Common myeloid progenitor, CD34-positive (primary cell): Measurements from ENCODE around the gene WDR1.

Experiments used
- CTCF ChIA-PET: fragments of 350-600 bp; sonication (Branson Sonifier 250); formaldehyde crosslinking; loops from one replicate; lab custom pipeline; 2021; ENCODE audit warnings: antibody characterized with exemption; lab: Charles Lee
- POLR2A ChIA-PET: fragments of 350-600 bp; sonication (Branson Sonifier 250); formaldehyde crosslinking; loops from one replicate; lab custom pipeline; 2021; ENCODE audit warnings: antibody characterized with exemption; lab: Charles Lee
- DNase-seq, 3 donors: peaks; one replicate each; pipeline versions ENCODE4 v3.0.0 to v3.0.0-alpha.2; 2013
- H3K27ac ChIP-seq, 2 experiments: 1 replicate in 1 of 2; 2 replicates in 1 of 2; pipeline ENCODE4 v1.7.0; 2013; ENCODE audit warnings: inconsistent platforms in 2 of 2, low read length in 2 of 2, mild to moderate bottlenecking in 2 of 2, low read depth in 1 of 2, moderate library complexity in 1 of 2; ENCODE audit not compliant: severe bottlenecking in 2 of 2, insufficient read depth in 1 of 2, poor library complexity in 1 of 2
- H3K27me3 ChIP-seq, 5 experiments: replicated peaks in 2 of 5; 1 replicate in 3 of 5; 2 replicates in 2 of 5; pipeline versions ENCODE4 v1.6.1 to v1.7.0; 2013; ENCODE audit warnings: low read length in 4 of 5, mild to moderate bottlenecking in 2 of 5, moderate library complexity in 2 of 5, inconsistent platforms in 1 of 5; ENCODE audit not compliant: insufficient read depth in 5 of 5, control insufficient read depth in 4 of 5
- H3K36me3 ChIP-seq, 4 experiments: 1 replicate in 2 of 4; 2 replicates in 2 of 4; pipeline versions ENCODE4 v1.6.1 to v1.7.0; 2013; ENCODE audit warnings: low read length in 3 of 4, control low read depth in 1 of 4, mild to moderate bottlenecking in 1 of 4; ENCODE audit not compliant: control insufficient read depth in 4 of 4, insufficient read depth in 4 of 4
- H3K4me1 ChIP-seq, 4 experiments: 1 replicate in 3 of 4; 2 replicates in 1 of 4; pipeline versions ENCODE4 v1.6.1 to v1.7.1; 2013; ENCODE audit warnings: low read length in 3 of 4, mild to moderate bottlenecking in 3 of 4, control low read depth in 1 of 4, inconsistent platforms in 1 of 4, moderate library complexity in 1 of 4; ENCODE audit not compliant: control insufficient read depth in 4 of 4, insufficient read depth in 4 of 4; ENCODE audit errors: control extremely low read depth in 1 of 4
- H3K4me3 ChIP-seq, 7 experiments: 1 replicate in 4 of 7; 2 replicates in 3 of 7; pipeline versions ENCODE4 v1.5.1 to v1.7.0; 2013; ENCODE audit warnings: mild to moderate bottlenecking in 7 of 7, low read length in 6 of 7, moderate library complexity in 6 of 7, inconsistent platforms in 2 of 7, low read depth in 2 of 7, control low read depth in 1 of 7; ENCODE audit not compliant: insufficient read depth in 4 of 7, control insufficient read depth in 1 of 7; ENCODE audit errors: extremely low read depth in 1 of 7
- H3K9me3 ChIP-seq, 5 experiments: 1 replicate in 4 of 5; 2 replicates in 1 of 5; pipeline versions ENCODE4 v1.6.1 to v1.7.1; 2013; ENCODE audit warnings: low read length in 4 of 5, mild to moderate bottlenecking in 2 of 5, inconsistent platforms in 1 of 5, low read depth in 1 of 5, moderate library complexity in 1 of 5; ENCODE audit not compliant: control insufficient read depth in 4 of 5, insufficient read depth in 2 of 5; ENCODE audit errors: control extremely low read depth in 1 of 5
- WGBS: methylation state at CpG from one replicate; pipeline ENCODE4 v1.1.5; 2013; ENCODE audit not compliant: insufficient coverage; 5-methylcytosine and 5-hydroxymethylcytosine counted together

The WDR1 gene

GRCh38 chr4:10072420-10073017 lies 44.1 kb downstream of the WDR1 start:
- Histone ChIP-seq H3K27ac (no peak overlapping the region), H3K36me3 (peaks cover 18 to 57% (median 42%) of the 10 kb centered on the region in 4 experiments), H3K9me3 (no peaks in the 10 kb centered on the region), H3K4me1 (no peaks in the 10 kb centered on the region), H3K4me3 (no peak overlapping the region), H3K27me3 (no peaks in the 10 kb centered on the region)
- ChIA-PET POLR2A (interaction anchor here (0.6 kb wide), 1 partner anchor 51 kb away, joined by 3 read pairs; the partner anchor contains the start of gene SLC2A9), CTCF (interaction anchor here (0.8 to 1.5 kb wide), 7 partner anchors 8 to 58 kb away, joined by 3 to 6 read pairs (median 4); no protein-coding TSS in a partner anchor)
- no peak for DNase-seq
- WGBS: 86% methylated on average over 7 of the region's 7 CpGs

DNA sequence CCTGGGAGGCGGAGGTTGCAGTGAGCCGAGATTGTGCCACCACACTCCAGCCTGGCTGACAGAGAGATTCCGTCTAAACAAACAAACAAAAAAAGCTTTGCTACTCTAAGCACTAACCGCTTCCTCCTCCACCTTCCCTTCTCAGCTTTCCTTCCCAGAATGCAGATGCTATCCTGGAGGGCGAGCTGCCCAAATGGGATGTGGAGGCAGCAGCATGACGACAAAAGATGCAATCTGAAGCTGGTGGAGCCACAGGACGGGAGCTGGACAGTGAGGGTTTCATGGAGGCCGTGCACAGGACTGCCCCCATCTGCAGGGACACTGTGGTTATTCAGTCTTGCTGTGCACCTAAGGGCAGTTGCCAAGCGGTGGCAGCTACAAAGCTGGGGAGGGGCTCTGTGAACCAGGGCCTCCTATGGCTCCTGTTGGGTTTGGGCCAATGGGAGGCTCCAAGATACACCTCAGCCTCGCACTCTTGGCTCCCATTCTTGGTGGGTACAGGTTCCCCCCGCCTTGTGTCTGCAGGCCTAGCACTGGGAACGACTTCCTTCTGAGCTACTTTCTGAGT lies 47.4 kb downstream of the WDR1 start:
- H3K4me1 ChIP-seq: no peaks in the 10 kb centered on the region
- ChIA-PET POLR2A (no interaction called here), CTCF (interaction anchor here (0.8 to 1.7 kb wide), 3 partner anchors 40 to 53 kb away, joined by 3 to 5 read pairs (median 4); no protein-coding TSS in a partner anchor)
- no peaks in the 10 kb centered on the region for H3K27me3 ChIP-seq
- no peaks in the 10 kb centered on the region for H3K9me3 ChIP-seq
- DNase-seq: no peak
- no peak overlapping the region for H3K4me3 ChIP-seq
- H3K27ac ChIP-seq: no peak overlapping the region
- peaks cover 5 to 24% (median 20%) of the 10 kb centered on the region in 4 experiments for H3K36me3 ChIP-seq
- over 99% methylated on average over 11 of the region's 12 CpGs for WGBS

GRCh38 chr4:10066670-10067651 lies 49.6 kb downstream of the WDR1 start:
- Histone ChIP-seq H3K36me3 (peaks cover 0 to 9% (median 6%) of the 10 kb centered on the region in 4 experiments), H3K27ac (no peak overlapping the region), H3K4me3 (no peak overlapping the region), H3K9me3 (no peaks in the 10 kb centered on the region), H3K27me3 (no peaks in the 10 kb centered on the region), H3K4me1 (peaks cover 0 to 6% (median 2%) of the 10 kb centered on the region in 4 experiments)
- ChIA-PET CTCF (interaction anchor here (0.9 to 2.0 kb wide), 7 partner anchors 11 to 303 kb away, joined by 3 to 6 read pairs (median 4); no protein-coding TSS in a partner anchor), POLR2A (no interaction called here)
- WGBS: 97% methylated on average over 15 of the region's 15 CpGs
- DNase-seq: no peak

GRCh38 chr4:10066206-10066605 lies 50.4 kb downstream of the WDR1 start:
- ChIA-PET CTCF (interaction anchor here (0.9 to 2.0 kb wide), 5 partner anchors 12 to 302 kb away, joined by 3 to 6 read pairs (median 4); no protein-coding TSS in a partner anchor), POLR2A (no interaction called here)
- Histone ChIP-seq H3K27ac (no peak overlapping the region), H3K4me1 (peaks cover 0 to 6% (median 2%) of the 10 kb centered on the region in 4 experiments), H3K4me3 (no peak overlapping the region), H3K9me3 (no peaks in the 10 kb centered on the region), H3K27me3 (no peaks in the 10 kb centered on the region), H3K36me3 (peaks cover 0 to 9% (median 6%) of the 10 kb centered on the region in 4 experiments)
- WGBS: 100% methylated on average over 1 of the region's 2 CpGs
- DNase-seq: no peak

DNA sequence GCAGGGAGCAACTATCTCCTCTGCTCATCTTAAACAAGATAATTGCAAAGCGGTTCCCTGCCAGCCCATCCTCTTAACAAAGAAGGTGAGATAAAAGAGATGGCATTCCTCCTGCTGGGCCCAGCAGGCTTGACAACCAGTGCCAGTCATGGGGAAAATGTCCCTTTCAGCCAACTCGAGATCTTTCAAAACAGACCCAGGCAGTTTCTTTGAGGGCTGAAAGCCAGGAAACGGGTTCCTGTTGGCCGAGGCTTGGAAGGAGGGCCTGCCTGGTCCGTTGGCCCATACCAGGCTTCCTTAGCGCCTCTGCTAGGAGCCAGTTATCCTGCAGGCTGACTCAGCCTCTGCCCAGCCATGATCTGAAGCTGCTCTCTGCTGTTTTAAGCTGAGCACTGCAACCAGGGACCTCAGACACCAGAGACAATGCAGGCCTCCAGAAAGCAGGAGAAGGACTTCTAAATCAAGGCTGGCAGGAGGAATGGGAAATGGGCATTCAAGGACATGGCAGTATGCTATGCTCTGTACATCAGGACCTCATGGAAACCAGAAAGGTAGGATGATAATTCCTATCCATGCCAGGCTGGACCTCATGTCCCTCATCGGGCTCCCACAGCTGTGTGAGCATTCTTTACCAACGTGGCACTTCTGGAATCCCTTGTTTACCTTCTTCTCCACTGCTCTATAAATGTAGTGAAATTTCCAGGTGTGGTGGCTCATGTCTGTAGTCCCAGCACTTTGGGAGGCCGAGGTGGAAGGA lies 52.9 kb downstream of the WDR1 start:
- 16% methylated on average over 6 of the region's 9 CpGs for WGBS
- Histone ChIP-seq H3K4me3 (no peak overlapping the region), H3K36me3 (peaks cover 0 to 11% (median 5%) of the 10 kb centered on the region in 4 experiments), H3K9me3 (no peaks in the 10 kb centered on the region), H3K4me1 (peaks cover 0 to 6% (median 2%) of the 10 kb centered on the region in 4 experiments), H3K27ac (no peak overlapping the region), H3K27me3 (no peaks in the 10 kb centered on the region)
- DNase-seq: peak; percentile 65 to 76 (median 72)
- CTCF ChIA-PET: interaction anchor here (0.8 to 4.2 kb wide), 13 partner anchors 9 to 303 kb away, joined by 3 to 32 read pairs (median 4); partner anchors contain the start of gene SLC2A9
- POLR2A ChIA-PET: no interaction called here

- peaks cover 0 to 5% (median 2%) of the 10 kb centered on the region in 4 experiments for H3K36me3 ChIP-seq
- no peak for DNase-seq
- H3K27me3 ChIP-seq: no peaks in the 10 kb centered on the region
- ChIA-PET POLR2A (no interaction called here), CTCF (interaction anchor here (0.7 to 4.2 kb wide), 8 partner anchors 9 to 342 kb away, joined by 3 to 32 read pairs (median 5); partner anchors contain the start of gene SLC2A9)
- H3K4me3 ChIP-seq: no peak overlapping the region
- H3K4me1 ChIP-seq: peaks cover 0 to 6% (median 2%) of the 10 kb centered on the region in 4 experiments
- H3K9me3 ChIP-seq: no peaks in the 10 kb centered on the region
- H3K27ac ChIP-seq: no peak overlapping the region
- WGBS: 100% methylated on average over 2 of the region's 3 CpGs
Observed at GRCh38 chr4:10061650-10062415, 54.8 kb downstream of the WDR1 start.
